Measurements from ENCODE around the gene HPSE2. TPM values are rescaled to one million over a fixed set of nuclear protein-coding genes. Genes with fewer than 3 reads are reported as not detected.
"Not testable (repeated sequence)": the region's sequence is repeated elsewhere in the genome, so short reads cannot be mapped to it uniquely, and the experiment has no call there.

Gene HPSE2
- total RNA-seq, 4 donors from 2014 or later: 1.1 TPM; not detected in 3

- intact Hi-C loops (cut with DNase I; ENCODE audit: low total_unique reads): no loop called here
- Histone ChIP-seq H3K27me3 (no peaks in the 10 kb centered on the region), H3K9me3 (no peaks in the 10 kb centered on the region), H3K4me1 (no peaks in the 10 kb centered on the region), H3K27ac (no peak overlapping the region), H3K36me3 (no peaks in the 10 kb centered on the region), H3K4me3 (no peak overlapping the region)
- in situ Hi-C loops (cut with MboI; ENCODE audit: low sequenced_read_pairs in 4 of 4): no loop called here
- ATAC-seq (no peak), DNase-seq (no peak)
- TF ChIP-seq CTCF (IDR thresholded peaks at IDR 0.05 in 4 of 5, conservative IDR thresholded peaks at IDR 0.05 in 1 of 5): no peak
- TF ChIP-seq POLR2A (IDR thresholded peaks at IDR 0.05): no peak
These were observed 671.8 kb downstream of the HPSE2 start for GRCh38 chr10:98563811-98564210.

GRCh38 chr10:98560565-98560964, 675.1 kb downstream of the HPSE2 start:
- Histone ChIP-seq H3K4me1 (no peaks in the 10 kb centered on the region), H3K27ac (no peak overlapping the region), H3K4me3 (no peak overlapping the region), H3K36me3 (no peaks in the 10 kb centered on the region), H3K9me3 (no peaks in the 10 kb centered on the region), H3K27me3 (no peaks in the 10 kb centered on the region)
- in situ Hi-C loops (cut with MboI; ENCODE audit: low sequenced_read_pairs in 4 of 4): no loop called here
- intact Hi-C loops (cut with DNase I; ENCODE audit: low total_unique reads): no loop called here
- DNase-seq (no peak), ATAC-seq (no peak)
- TF ChIP-seq CTCF (IDR thresholded peaks at IDR 0.05 in 4 of 5, conservative IDR thresholded peaks at IDR 0.05 in 1 of 5) (no peak), POLR2A (IDR thresholded peaks at IDR 0.05) (no peak)

GRCh38 chr10:98556061-98556460, 679.6 kb downstream of the HPSE2 start:
- no peak overlapping the region for H3K27ac ChIP-seq
- H3K4me3 ChIP-seq: no peak overlapping the region
- H3K27me3 ChIP-seq: no peaks in the 10 kb centered on the region
- H3K9me3 ChIP-seq: no peaks in the 10 kb centered on the region
- DNase-seq (no peak), ATAC-seq (no peak)
- H3K4me1 ChIP-seq: no peaks in the 10 kb centered on the region
- intact Hi-C loops (cut with DNase I; ENCODE audit: low total_unique reads) (no loop called here), in situ Hi-C loops (cut with MboI; ENCODE audit: low sequenced_read_pairs in 4 of 4) (no loop called here)
- H3K36me3 ChIP-seq: no peaks in the 10 kb centered on the region
- no peak for TF ChIP-seq CTCF (IDR thresholded peaks at IDR 0.05 in 4 of 5, conservative IDR thresholded peaks at IDR 0.05 in 1 of 5)
- TF ChIP-seq POLR2A (IDR thresholded peaks at IDR 0.05): no peak

GRCh38 chr10:98555021-98555619, 680.5 kb downstream of the HPSE2 start:
- Histone ChIP-seq H3K9me3 (no peaks in the 10 kb centered on the region), H3K36me3 (no peaks in the 10 kb centered on the region), H3K27ac (no peak overlapping the region), H3K4me3 (no peak overlapping the region), H3K27me3 (no peaks in the 10 kb centered on the region), H3K4me1 (no peaks in the 10 kb centered on the region)
- in situ Hi-C loops (cut with MboI; ENCODE audit: low sequenced_read_pairs in 4 of 4): no loop called here
- TF ChIP-seq POLR2A (IDR thresholded peaks at IDR 0.05): no peak
- TF ChIP-seq CTCF (IDR thresholded peaks at IDR 0.05 in 4 of 5, conservative IDR thresholded peaks at IDR 0.05 in 1 of 5): no peak
- DNase-seq: no peak
- ATAC-seq: no peak
- intact Hi-C loops (cut with DNase I; ENCODE audit: low total_unique reads): no loop called here

GRCh38 chr10:98541561-98541960, 694.1 kb downstream of the HPSE2 start:
- H3K36me3 ChIP-seq; H3K4me1 ChIP-seq; H3K27me3 ChIP-seq; ATAC-seq; DNase-seq; intact Hi-C loops (cut with DNase I; ENCODE audit: low total_unique reads); in situ Hi-C loops (cut with MboI; ENCODE audit: low sequenced_read_pairs in 4 of 4); H3K9me3 ChIP-seq; H3K4me3 ChIP-seq; H3K27ac ChIP-seq: not testable (repeated sequence)

Data from gastrocnemius medialis (tissue), 4 donors.